Measurements from ENCODE around the gene CR1.

GRCh38 chr1:207605444-207606361 is 109.7 kb downstream of the CR1 start:
- TF ChIP-seq CTCF (IDR thresholded peaks at IDR 0.05) (no peak), POLR2A (IDR thresholded peaks at IDR 0.05) (no peak), EP300 (IDR thresholded peaks at IDR 0.05) (no peak)
